ENCODE data around the gene CDK18.

The CDK18 gene

GRCh38 chr1:205506409-205507200 is 2.1 kb downstream of the CDK18 start:
- no peak overlapping the region for H3K4me3 ChIP-seq (ENCODE audit: insufficient read length, low read depth)
- peaks cover 22% of the 10 kb centered on the region for H3K4me1 ChIP-seq (ENCODE audit: insufficient read depth, insufficient read length)
- H3K9me3 ChIP-seq (ENCODE audit: insufficient read depth, low read length), result no peaks in the 10 kb centered on the region
- no peaks in the 10 kb centered on the region for H3K27me3 ChIP-seq (ENCODE audit: insufficient read depth, insufficient read length)
- no peak for DNase-seq (ENCODE audit: low read depth, low spot score)
- H3K9ac ChIP-seq (ENCODE audit: insufficient read length, low read depth), result peak overlapping the region; percentile 84
- H3K36me3 ChIP-seq (ENCODE audit: insufficient read depth, insufficient read length, low read length), result peaks cover 5% of the 10 kb centered on the region
- TF ChIP-seq YY1 (IDR thresholded peaks at IDR 0.05; ENCODE audit: insufficient read depth, insufficient read length) (no peak), ZNF274 (IDR thresholded peaks at IDR 0.05; ENCODE audit: low read depth, low read length) (no peak), SUZ12 (IDR thresholded peaks at IDR 0.05; ENCODE audit: extremely low read depth, insufficient read depth, insufficient read length) (no peak)

- Histone ChIP-seq H3K9ac (ENCODE audit: insufficient read length, low read depth) (no peak overlapping the region), H3K36me3 (ENCODE audit: insufficient read depth, insufficient read length, low read length) (peaks cover 5% of the 10 kb centered on the region), H3K27me3 (ENCODE audit: insufficient read depth, insufficient read length) (no peaks in the 10 kb centered on the region), H3K4me1 (ENCODE audit: insufficient read depth, insufficient read length) (peaks cover 27% of the 10 kb centered on the region), H3K4me3 (ENCODE audit: insufficient read length, low read depth) (no peak overlapping the region), H3K9me3 (ENCODE audit: insufficient read depth, low read length) (no peaks in the 10 kb centered on the region)
- DNase-seq (ENCODE audit: low read depth, low spot score), result no peak
- TF ChIP-seq ZNF274 (IDR thresholded peaks at IDR 0.05; ENCODE audit: low read depth, low read length) (no peak), SUZ12 (IDR thresholded peaks at IDR 0.05; ENCODE audit: extremely low read depth, insufficient read depth, insufficient read length) (no peak), YY1 (IDR thresholded peaks at IDR 0.05; ENCODE audit: insufficient read depth, insufficient read length) (no peak)
Measured at GRCh38 chr1:205508227-205508714, 3.8 kb downstream of the CDK18 start.

- no peaks in the 10 kb centered on the region for H3K27me3 ChIP-seq (ENCODE audit: insufficient read depth, insufficient read length)
- H3K9ac ChIP-seq (ENCODE audit: insufficient read length, low read depth), result no peak overlapping the region
- TF ChIP-seq SUZ12 (IDR thresholded peaks at IDR 0.05; ENCODE audit: extremely low read depth, insufficient read depth, insufficient read length) (no peak), YY1 (IDR thresholded peaks at IDR 0.05; ENCODE audit: insufficient read depth, insufficient read length) (no peak)
- peaks cover 5% of the 10 kb centered on the region for H3K36me3 ChIP-seq (ENCODE audit: insufficient read depth, insufficient read length, low read length)
- no peak for DNase-seq (ENCODE audit: low read depth, low spot score)
- peaks cover 35% of the 10 kb centered on the region for H3K4me1 ChIP-seq (ENCODE audit: insufficient read depth, insufficient read length)
- H3K4me3 ChIP-seq (ENCODE audit: insufficient read length, low read depth), result no peak overlapping the region
- H3K9me3 ChIP-seq (ENCODE audit: insufficient read depth, low read length), result no peaks in the 10 kb centered on the region
Measured at GRCh38 chr1:205510308-205510950, 6.0 kb downstream of the CDK18 start.

- DNase-seq (ENCODE audit: low read depth, low spot score), result no peak
- H3K36me3 ChIP-seq (ENCODE audit: insufficient read depth, insufficient read length, low read length), result peaks cover 5% of the 10 kb centered on the region
- no peak overlapping the region for H3K9ac ChIP-seq (ENCODE audit: insufficient read length, low read depth)
- no peaks in the 10 kb centered on the region for H3K27me3 ChIP-seq (ENCODE audit: insufficient read depth, insufficient read length)
- TF ChIP-seq SUZ12 (IDR thresholded peaks at IDR 0.05; ENCODE audit: extremely low read depth, insufficient read depth, insufficient read length) (no peak), YY1 (IDR thresholded peaks at IDR 0.05; ENCODE audit: insufficient read depth, insufficient read length) (no peak), ZNF274 (IDR thresholded peaks at IDR 0.05; ENCODE audit: low read depth, low read length) (no peak)
- peaks cover 34% of the 10 kb centered on the region for H3K4me1 ChIP-seq (ENCODE audit: insufficient read depth, insufficient read length)
- no peaks in the 10 kb centered on the region for H3K9me3 ChIP-seq (ENCODE audit: insufficient read depth, low read length)
- H3K4me3 ChIP-seq (ENCODE audit: insufficient read length, low read depth), result no peak overlapping the region
Measured at GRCh38 chr1:205510951-205511330, 6.5 kb downstream of the CDK18 start.

- no peak overlapping the region for H3K9ac ChIP-seq (ENCODE audit: insufficient read length, low read depth)
- no peak overlapping the region for H3K4me3 ChIP-seq (ENCODE audit: insufficient read length, low read depth)
- no peaks in the 10 kb centered on the region for H3K27me3 ChIP-seq (ENCODE audit: insufficient read depth, insufficient read length)
- TF ChIP-seq SUZ12 (IDR thresholded peaks at IDR 0.05; ENCODE audit: extremely low read depth, insufficient read depth, insufficient read length) (no peak), ZNF274 (IDR thresholded peaks at IDR 0.05; ENCODE audit: low read depth, low read length) (no peak), YY1 (IDR thresholded peaks at IDR 0.05; ENCODE audit: insufficient read depth, insufficient read length) (no peak)
- H3K9me3 ChIP-seq (ENCODE audit: insufficient read depth, low read length), result no peaks in the 10 kb centered on the region
- peaks cover 5% of the 10 kb centered on the region for H3K36me3 ChIP-seq (ENCODE audit: insufficient read depth, insufficient read length, low read length)
- DNase-seq (ENCODE audit: low read depth, low spot score), result no peak
- H3K4me1 ChIP-seq (ENCODE audit: insufficient read depth, insufficient read length), result peaks cover 30% of the 10 kb centered on the region
Measured at GRCh38 chr1:205512059-205513045, 7.9 kb downstream of the CDK18 start.

- no peaks in the 10 kb centered on the region for H3K27me3 ChIP-seq (ENCODE audit: insufficient read depth, insufficient read length)
- TF ChIP-seq ZNF274 (IDR thresholded peaks at IDR 0.05; ENCODE audit: low read depth, low read length), result no peak
- H3K4me1 ChIP-seq (ENCODE audit: insufficient read depth, insufficient read length), result peaks cover 29% of the 10 kb centered on the region
- no peak overlapping the region for H3K4me3 ChIP-seq (ENCODE audit: insufficient read length, low read depth)
- no peaks in the 10 kb centered on the region for H3K36me3 ChIP-seq (ENCODE audit: insufficient read depth, insufficient read length, low read length)
- no peak overlapping the region for H3K9ac ChIP-seq (ENCODE audit: insufficient read length, low read depth)
- no peak for DNase-seq (ENCODE audit: low read depth, low spot score)
- no peaks in the 10 kb centered on the region for H3K9me3 ChIP-seq (ENCODE audit: insufficient read depth, low read length)
Measured at GRCh38 chr1:205513774-205514173, 9.3 kb downstream of the CDK18 start.

All from NT2/D1 (cell line).